PFSK-1 (cell line): ENCODE measurements around the gene ACKR3.

Source experiments
- POLR2AphosphoS5 ChIP-seq: IDR thresholded peaks from 2 replicates; pipeline ENCODE4 v1.6.1; 2012; ENCODE audit warnings: low read depth, mild to moderate bottlenecking, control low read depth, low read length, moderate library complexity
- SIN3A ChIP-seq: IDR thresholded peaks from 2 replicates; pipeline ENCODE4 v1.6.1; 2012; ENCODE audit warnings: mild to moderate bottlenecking, low read length, moderate library complexity, borderline replicate concordance; ENCODE audit not compliant: insufficient read depth

- TF ChIP-seq SIN3A (no peak), POLR2AphosphoS5 (no peak)
These were observed 4.4 kb upstream of the ACKR3 start for GRCh38 chr2:236565212-236565611.
